IMR-90 (cell line): ENCODE results near the gene ATP4B. TPM values are rescaled to one million over a fixed set of nuclear protein-coding genes. Genes with fewer than 3 reads are reported as not detected.
"Not testable (repeated sequence)": the region's sequence is repeated elsewhere in the genome, so short reads cannot be mapped to it uniquely, and the experiment has no call there.

Experiments
- ATAC-seq: fragments of 200-7000 bp; cut with Tn5 transposase; 2 replicates; pipeline ENCODE4 v1.9.1; 2020; ENCODE audit warnings: low read depth, mild to moderate bottlenecking, moderate library complexity
- BruUV-seq: library from RNA; stranded (reverse); fragments of 400-500 nt; replicated peaks from 2 replicates; lab custom pipeline; 2021; lab: Mats Ljungman, UMichigan
- CTCF ChIA-PET: fragments of 300-600 bp; formaldehyde crosslinking; extraction: SDS; loops from one replicate; lab custom pipeline; 2021; ENCODE audit warnings: antibody characterized with exemption; lab: Yijun Ruan, JAX
- POLR2A ChIA-PET: fragments of 300-600 bp; sonication (Branson Sonifier 250); formaldehyde crosslinking; loops from one replicate; lab custom pipeline; 2022; ENCODE audit warnings: antibody characterized with exemption; ENCODE audit not compliant: unreplicated experiment; lab: Charles Lee
- DNase-seq: peaks from one replicate; pipeline ENCODE4 v3.0.0; 2013
- H2AFZ ChIP-seq: replicated peaks from 2 replicates; pipeline ENCODE3; 2013; ENCODE audit warnings: low read length, mild to moderate bottlenecking; ENCODE audit not compliant: poor library complexity
- H2AK5ac ChIP-seq: 2 replicates; pipeline ENCODE4 v1.6.1; 2013; ENCODE audit warnings: low read depth, low read length, inconsistent platforms
- H2AK9ac ChIP-seq: replicated peaks from 2 replicates; pipeline ENCODE3; 2013; ENCODE audit warnings: mild to moderate bottlenecking, low read depth, low read length, moderate library complexity; ENCODE audit not compliant: poor library complexity
- H2BK120ac ChIP-seq: 2 replicates; pipeline ENCODE4 v1.6.1; 2013; ENCODE audit warnings: low read depth, low read length, inconsistent platforms
- H2BK15ac ChIP-seq: 3 replicates; pipeline ENCODE4 v1.6.1; 2013; ENCODE audit warnings: low read depth, low read length, inconsistent platforms
- H2BK20ac ChIP-seq: 2 replicates; pipeline ENCODE4 v1.6.1; 2013; ENCODE audit warnings: low read depth, mild to moderate bottlenecking, inconsistent platforms, low read length, moderate library complexity
- H2BK5ac ChIP-seq: 2 replicates; pipeline ENCODE4 v1.6.1; 2013; ENCODE audit warnings: mild to moderate bottlenecking, low read depth, low read length, inconsistent platforms; ENCODE audit not compliant: poor library complexity, severe bottlenecking
- H3K14ac ChIP-seq: replicated peaks from 2 replicates; pipeline ENCODE4 v1.6.1; 2013; ENCODE audit warnings: low read depth, low read length, inconsistent platforms
- H3K18ac ChIP-seq: 2 replicates; pipeline ENCODE4 v1.6.1; 2013; ENCODE audit warnings: low read depth, low read length, control low read depth
- H3K23ac ChIP-seq: 2 replicates; pipeline ENCODE4 v1.6.1; 2013; ENCODE audit warnings: low read depth, low read length, inconsistent platforms
- H3K27ac ChIP-seq: 2 replicates; pipeline ENCODE4 v1.5.1; 2013; ENCODE audit warnings: mild to moderate bottlenecking, control low read depth, low read length; ENCODE audit not compliant: insufficient read depth
- H3K27me3 ChIP-seq: 2 replicates; pipeline ENCODE4 v1.6.1; 2013; ENCODE audit warnings: low read length; ENCODE audit not compliant: control insufficient read depth, insufficient read depth
- H3K36me3 ChIP-seq: 2 replicates; pipeline ENCODE4 v1.6.1; 2013; ENCODE audit warnings: low read length, mixed read lengths; ENCODE audit not compliant: control insufficient read depth, insufficient read depth
- H3K4ac ChIP-seq: 2 replicates; pipeline ENCODE4 v1.6.1; 2013; ENCODE audit warnings: low read depth, low read length, inconsistent platforms
- H3K4me1 ChIP-seq: 2 replicates; pipeline ENCODE4 v1.6.1; 2013; ENCODE audit warnings: low read length, mixed read lengths; ENCODE audit not compliant: control insufficient read depth, insufficient read depth
- H3K4me2 ChIP-seq: 2 replicates; pipeline ENCODE4 v1.6.1; 2013; ENCODE audit warnings: low read depth, mild to moderate bottlenecking, control low read depth, low read length, moderate library complexity
- H3K4me3 ChIP-seq: 2 replicates; pipeline ENCODE4 v1.5.1; 2013; ENCODE audit warnings: low read depth, mild to moderate bottlenecking, control low read depth, low read length, moderate library complexity; ENCODE audit not compliant: insufficient read depth
- H3K56ac ChIP-seq: 2 replicates; pipeline ENCODE4 v1.6.1; 2013; ENCODE audit warnings: low read length, inconsistent platforms; ENCODE audit not compliant: insufficient read depth; ENCODE audit errors: extremely low read depth
- H3K79me1 ChIP-seq, 2 experiments: 2 replicates each; pipeline ENCODE4 v1.6.1; 2013; ENCODE audit warnings: low read length in 2 of 2, inconsistent platforms in 1 of 2, low read depth in 1 of 2
- H3K9ac ChIP-seq: 2 replicates; pipeline ENCODE4 v1.6.1; 2013; ENCODE audit warnings: low read depth, low read length, control low read depth
- H3K9me1 ChIP-seq: 2 replicates; pipeline ENCODE4 v1.6.1; 2013; ENCODE audit warnings: low read length, inconsistent platforms; ENCODE audit not compliant: insufficient read depth
- H3K9me3 ChIP-seq: 2 replicates; pipeline ENCODE4 v1.6.1; 2013; ENCODE audit warnings: low read length; ENCODE audit not compliant: control insufficient read depth, insufficient read depth
- H4K20me1 ChIP-seq: 2 replicates; pipeline ENCODE4 v1.6.1; 2013; ENCODE audit warnings: low read length, inconsistent platforms; ENCODE audit not compliant: insufficient read depth
- H4K5ac ChIP-seq: 2 replicates; pipeline ENCODE4 v1.6.1; 2013; ENCODE audit warnings: mild to moderate bottlenecking, low read depth, low read length, control low read depth
- H4K8ac ChIP-seq, 2 experiments: 2 replicates each; pipeline ENCODE4 v1.6.1; 2013; ENCODE audit warnings: low read depth in 2 of 2, low read length in 2 of 2, control low read depth in 1 of 2, inconsistent platforms in 1 of 2
- H4K91ac ChIP-seq: 2 replicates; pipeline ENCODE4 v1.6.1; 2013; ENCODE audit warnings: low read depth, low read length, inconsistent platforms; ENCODE audit not compliant: insufficient read depth
- CHD1 ChIP-seq: IDR thresholded peaks from 2 replicates; pipeline ENCODE4 v1.6.1; 2012; ENCODE audit warnings: low read depth, low read length, improper control_type of control experiment
- FOS ChIP-seq: fragments of 150-350 bp; IDR thresholded peaks from 2 replicates; pipeline ENCODE4 v1.6.1; 2016; ENCODE audit warnings: low read depth, low read length
- MAZ ChIP-seq: IDR thresholded peaks from 2 replicates; pipeline ENCODE4 v1.6.1; 2012; ENCODE audit warnings: low read depth, mild to moderate bottlenecking, low read length, improper control_type of control experiment, moderate library complexity, borderline replicate concordance
- MXI1 ChIP-seq: IDR thresholded peaks from 2 replicates; pipeline ENCODE4 v1.6.1; 2012; ENCODE audit warnings: low read depth, mild to moderate bottlenecking, low read length, moderate library complexity, borderline replicate concordance
- POLR2A ChIP-seq: IDR thresholded peaks from 2 replicates; pipeline ENCODE4 v1.6.1; 2012; ENCODE audit warnings: mild to moderate bottlenecking, low read depth, low read length
- RCOR1 ChIP-seq: IDR thresholded peaks from 2 replicates; pipeline ENCODE4 v1.6.1; 2012; ENCODE audit warnings: mild to moderate bottlenecking, low read length, improper control_type of control experiment; ENCODE audit not compliant: insufficient replicate concordance
- WGBS, 2 experiments: methylation state at CpG; one replicate each; pipeline versions ENCODE4 v1.1.5 to v1.1.7; 2013; ENCODE audit warnings: missing lambda C conversion rate in 2 of 2; ENCODE audit not compliant: insufficient read length in 1 of 2; ENCODE audit errors: extremely low coverage in 2 of 2; 5-methylcytosine and 5-hydroxymethylcytosine counted together
- dilution Hi-C: fragments of 300-500 bp; cut with HindIII; formaldehyde crosslinking; loops from one replicate; pipeline ENCODE4 v1.14.3; 2018; ENCODE audit warnings: low sequenced_read_pairs; ENCODE audit not compliant: unreplicated experiment
- in situ Hi-C: fragments of 300-500 bp; cut with MboI; formaldehyde crosslinking; loops from 3 replicates; pipeline ENCODE4 v1.14.3; 2019; ENCODE audit warnings: low sequenced_read_pairs, inconsistent platforms, mixed read lengths
- intact Hi-C: fragments of 100-400 bp; cut with micrococcal nuclease; formaldehyde crosslinking; loops from 2 replicates; pipeline ENCODE4 v1.10.0; 2022
- polyA plus RNA-seq, 3 experiments: library from polyadenylated mRNA; depleted of rRNA; stranded (reverse); fragments of >200 nt; gene quantifications; 2 replicates each; pipeline ENCODE4 v1.2.3, GENCODE V29; 2012; ENCODE audit warnings: low replicate concordance in 1 of 3
- total RNA-seq: library from RNA; depleted of rRNA; stranded (reverse); fragments of >200 nt; gene quantifications from 2 replicates; pipeline ENCODE4 v1.2.3, GENCODE V29; 2012

The ATP4B gene
- total and polyA plus RNA-seq, 2 of the 4 experiments (the other 2 are of a cell fraction), result not detected

DNA sequence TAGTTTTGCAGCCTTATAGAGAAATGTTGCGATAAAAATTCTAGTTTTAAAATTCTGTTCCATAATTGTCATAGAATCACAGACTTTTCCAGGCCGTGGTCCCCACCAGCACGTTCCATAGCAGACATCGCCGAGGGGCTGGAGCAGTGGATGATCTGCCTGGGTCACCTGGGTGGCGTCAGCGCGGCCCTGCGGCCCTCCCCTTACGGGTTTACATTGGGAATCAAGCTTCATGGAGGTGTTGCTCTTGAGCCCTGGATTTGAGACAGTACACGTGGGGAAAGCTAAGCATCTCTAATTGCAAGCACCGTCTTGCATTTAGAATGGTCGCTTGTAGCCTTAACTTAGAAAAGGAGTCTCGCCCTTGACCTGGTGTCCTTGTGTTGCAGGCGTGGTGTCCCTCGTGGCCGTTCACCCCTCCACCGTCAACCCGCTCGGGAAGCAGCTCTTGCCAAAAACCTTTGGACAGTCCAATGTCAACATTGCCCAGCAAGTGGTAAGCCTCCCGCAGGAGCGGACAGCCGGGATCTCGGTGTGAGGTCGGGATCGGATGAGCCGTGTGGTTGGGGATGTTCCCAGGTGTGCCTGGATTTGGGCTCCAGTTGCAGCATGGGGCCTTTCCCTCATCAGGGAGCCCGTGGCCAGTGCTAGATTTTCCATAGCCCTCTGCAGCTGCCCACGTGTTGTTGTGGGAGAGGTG lies 35.1 kb downstream of the ATP4B start (continued):
- no peak for TF ChIP-seq MXI1
- no peak for TF ChIP-seq RCOR1
- TF ChIP-seq MAZ, result no peak
- no peak for TF ChIP-seq POLR2A
- TF ChIP-seq CHD1, result no peak
- no peak for TF ChIP-seq FOS

GRCh38 chr13:113621986-113622550 lies 35.9 kb downstream of the ATP4B start:
- H3K4ac ChIP-seq, H3K23ac ChIP-seq, POLR2A ChIA-PET, H4K8ac ChIP-seq, H3K27me3 ChIP-seq, H2BK15ac ChIP-seq, H2AK5ac ChIP-seq, H3K56ac ChIP-seq, H2AFZ ChIP-seq, DNase-seq, H2BK20ac ChIP-seq, dilution Hi-C loops, H4K91ac ChIP-seq, H2AK9ac ChIP-seq, H3K4me3 ChIP-seq, H3K14ac ChIP-seq, CTCF ChIA-PET, H3K9me1 ChIP-seq, intact Hi-C loops, H3K4me2 ChIP-seq, H4K5ac ChIP-seq, H2BK5ac ChIP-seq, H3K18ac ChIP-seq, in situ Hi-C loops, H3K9me3 ChIP-seq, H3K27ac ChIP-seq, H3K9ac ChIP-seq, H2BK120ac ChIP-seq, ATAC-seq, BruUV-seq: not testable (repeated sequence)
- peaks cover 20 to 66% of the 10 kb centered on the region in 2 experiments for H3K79me1 ChIP-seq
- peaks cover 61% of the 10 kb centered on the region for H4K20me1 ChIP-seq
- peaks cover 14% of the 10 kb centered on the region for H3K4me1 ChIP-seq
- peaks cover 23% of the 10 kb centered on the region for H3K36me3 ChIP-seq
- 97% methylated on average over 9 of the region's 20 CpGs; no CpG with 5 or more reads in 1 of the 2 experiments for WGBS, 2 experiments
